Endothelial cell of umbilical vein (primary cell): ENCODE results near the gene PFKL. TPM values are rescaled to one million over a fixed set of nuclear protein-coding genes. Genes with fewer than 3 reads are reported as not detected.

ENCODE experiments used
- BruUV-seq: library from RNA; stranded (reverse); fragments of 400-500 nt; replicated peaks from 2 replicates; lab custom pipeline; 2021; lab: Mats Ljungman, UMichigan
- CTCF ChIA-PET: fragments of 300-600, 350-600 bp; sonication (Branson Sonifier 250); formaldehyde crosslinking; loops from one replicate; lab custom pipeline; 2021; ENCODE audit warnings: antibody characterized with exemption, inconsistent platforms; lab: Charles Lee
- POLR2A ChIA-PET: fragments of 300-600, 350-600 bp; sonication (Branson Sonifier 250); formaldehyde crosslinking; loops from one replicate; lab custom pipeline; 2021; ENCODE audit warnings: antibody characterized with exemption, inconsistent platforms; lab: Charles Lee
- DNase-seq: peaks from one replicate; pipeline ENCODE4 v3.0.0-alpha.2; 2011; ENCODE audit warnings: low read depth, low spot score
- FAIRE-seq: peaks from 2 replicates; lab custom pipeline; 2011; peaks lifted over from hg19 to GRCh38; lab: Jason Lieb, UNC
- H2AFZ ChIP-seq: 2 replicates; pipeline ENCODE4 v1.6.0; 2012; ENCODE audit warnings: low read depth, low read length, control low read depth, inconsistent platforms
- H3K27ac ChIP-seq: 2 replicates; pipeline ENCODE4 v1.5.1; 2011; ENCODE audit warnings: low read depth, mild to moderate bottlenecking, control low read depth, low read length, moderate library complexity; ENCODE audit not compliant: insufficient read depth
- H3K27me3 ChIP-seq, 2 experiments: 2 replicates each; pipeline versions ENCODE4 v1.6.0 to v1.6.1; 2011; ENCODE audit warnings: low read length in 2 of 2, mixed read lengths in 1 of 2; ENCODE audit not compliant: control insufficient read depth in 2 of 2, insufficient read depth in 2 of 2
- H3K36me3 ChIP-seq, 2 experiments: 2 replicates in 1 of 2; 3 replicates in 1 of 2; pipeline ENCODE4 v1.5.1; 2011; ENCODE audit warnings: low read length in 2 of 2, mild to moderate bottlenecking in 1 of 2, moderate library complexity in 1 of 2; ENCODE audit not compliant: control insufficient read depth in 2 of 2, insufficient read depth in 2 of 2; ENCODE audit errors: extremely low read depth in 1 of 2
- H3K4me1 ChIP-seq: 3 replicates; pipeline ENCODE4 v1.5.1; 2011; ENCODE audit warnings: mild to moderate bottlenecking, low read length; ENCODE audit not compliant: control insufficient read depth, insufficient read depth; ENCODE audit errors: extremely low read depth
- H3K4me2 ChIP-seq: 2 replicates; pipeline ENCODE4 v1.6.1; 2011; ENCODE audit warnings: low read length, control low read depth, mixed read lengths; ENCODE audit not compliant: insufficient read depth
- H3K4me3 ChIP-seq, 3 experiments: fragments of 200-600 bp in 1 of 3; sonication (generic), shearing (Covaris generic) in 1 of 3; replicated peaks in 1 of 3; 2 replicates each; pipeline ENCODE4 v1.5.1; 2011 to 2016; ENCODE audit warnings: control low read depth in 3 of 3, low read length in 3 of 3, mild to moderate bottlenecking in 2 of 3, inconsistent platforms in 1 of 3, low read depth in 1 of 3, moderate library complexity in 1 of 3; ENCODE audit not compliant: insufficient read depth in 1 of 3
- H3K79me2 ChIP-seq: 2 replicates; pipeline ENCODE4 v1.6.0; 2012; ENCODE audit warnings: low read length, inconsistent platforms; ENCODE audit not compliant: control insufficient read depth, insufficient read depth
- H3K9ac ChIP-seq: replicated peaks from 2 replicates; pipeline ENCODE3; 2011; ENCODE audit warnings: low read length, control low read depth; ENCODE audit not compliant: insufficient read depth; ENCODE audit errors: extremely low read depth
- H3K9me1 ChIP-seq: replicated peaks from 3 replicates; pipeline ENCODE4 v1.6.0; 2011; ENCODE audit warnings: mild to moderate bottlenecking, low read length; ENCODE audit not compliant: control insufficient read depth, insufficient read depth; ENCODE audit errors: extremely low read depth
- H3K9me3 ChIP-seq: replicated peaks from 2 replicates; pipeline ENCODE4 v1.5.1; 2012; ENCODE audit warnings: low read length, inconsistent platforms; ENCODE audit not compliant: control insufficient read depth, insufficient read depth
- H4K20me1 ChIP-seq: replicated peaks from 2 replicates; pipeline ENCODE3; 2011; ENCODE audit warnings: mild to moderate bottlenecking, low read length; ENCODE audit not compliant: control insufficient read depth, insufficient read depth; ENCODE audit errors: extremely low read depth
- EZH2 ChIP-seq: IDR thresholded peaks from 2 replicates; pipeline ENCODE4 v1.6.1; 2012; ENCODE audit warnings: borderline replicate concordance, low read depth, mild to moderate bottlenecking, moderate library complexity, low read length, inconsistent platforms; ENCODE audit not compliant: severe bottlenecking
- FOS ChIP-seq: IDR thresholded peaks from 2 replicates; pipeline ENCODE4 v1.6.1; 2011; ENCODE audit warnings: mild to moderate bottlenecking, low read length, moderate library complexity, borderline replicate concordance; ENCODE audit not compliant: insufficient read depth
- GATA2 ChIP-seq: IDR thresholded peaks from 2 replicates; pipeline ENCODE4 v1.7.0; 2011; ENCODE audit warnings: low read depth, mild to moderate bottlenecking, moderate library complexity, mixed read lengths, low read length; ENCODE audit not compliant: insufficient read length, insufficient read depth
- JUN ChIP-seq: IDR thresholded peaks from 2 replicates; pipeline ENCODE4 v1.6.1; 2011; ENCODE audit warnings: borderline replicate concordance, low read depth; ENCODE audit not compliant: insufficient read length, insufficient read depth
- MYC ChIP-seq: IDR thresholded peaks from one replicate; pipeline ENCODE4 v1.6.1; 2011; ENCODE audit warnings: mild to moderate bottlenecking, low read depth, low read length
- POLR2A ChIP-seq: IDR thresholded peaks from 2 replicates; pipeline ENCODE4 v1.6.1; 2012; ENCODE audit warnings: low read depth, mild to moderate bottlenecking, control low read depth, low read length
- POLR2AphosphoS5 ChIP-seq: IDR thresholded peaks from 2 replicates; pipeline ENCODE4 v1.6.1; 2012; ENCODE audit warnings: low read depth, mild to moderate bottlenecking, control low read depth, low read length, moderate library complexity; ENCODE audit not compliant: insufficient read depth
- dilution Hi-C: fragments of 300-500 bp; cut with MboI; formaldehyde crosslinking; loops from one replicate; pipeline ENCODE4 v1.15.0; 2019; ENCODE audit warnings: low sequenced_read_pairs; ENCODE audit not compliant: extremely low pct_ligation_motif_present
- intact Hi-C: fragments of 100-400 bp; cut with micrococcal nuclease; formaldehyde crosslinking; loops from one replicate; pipeline ENCODE4 v1.10.0; 2022
- polyA plus RNA-seq, 4 experiments: library from polyadenylated mRNA; depleted of rRNA in 3 of 4; stranded (reverse) in 3 of 4; unstranded in 1 of 4; fragments of >200 nt; gene quantifications; 2 replicates each; pipeline versions ENCODE4 v1.2.1 to v1.2.3, GENCODE V29; 2011 to 2012; ENCODE audit warnings: missing spikeins in 1 of 4
- total RNA-seq: library from RNA; stranded (reverse); gene quantifications from 2 replicates; pipeline ENCODE4 v1.2.3, GENCODE V29; 2021
- TF ChIP-seq, protein P1 (sequence below): IDR thresholded peaks from 2 replicates; pipeline ENCODE4 v1.6.1; 2011; ENCODE audit not compliant: insufficient read depth, insufficient read length
- TF ChIP-seq, protein P2 (sequence below), 2 donors: IDR thresholded peaks; 1 replicate in 1 of 2; 2 replicates in 1 of 2; pipeline ENCODE4 v1.5.1; 2011; ENCODE audit warnings: low read length in 2 of 2, mild to moderate bottlenecking in 2 of 2, moderate library complexity in 2 of 2, control low read depth in 1 of 2, inconsistent platforms in 1 of 2, low read depth in 1 of 2; ENCODE audit not compliant: insufficient read depth in 1 of 2; ENCODE audit errors: extremely low read depth in 1 of 2

The PFKL gene
- total and polyA plus RNA-seq, 2 donors (not counting 3 experiments of a cell fraction or from before 2014, with no cell fraction given), result 137 to 154 TPM

- Histone ChIP-seq H3K9me3 (no peaks in the 10 kb centered on the region), H3K9ac (no peak overlapping the region), H3K4me2 (no peak overlapping the region), H3K79me2 (no peaks in the 10 kb centered on the region), H3K4me1 (no peaks in the 10 kb centered on the region), H3K36me3 (no peaks in the 10 kb centered on the region), H3K27me3 (peaks cover 0 to 4% of the 10 kb centered on the region in 2 experiments), H4K20me1 (no peaks in the 10 kb centered on the region), H2AFZ (no peak overlapping the region), H3K9me1 (no peaks in the 10 kb centered on the region), H3K27ac (no peak overlapping the region), H3K4me3 (no peak overlapping the region)
- dilution Hi-C loops, result no loop called here
- DNase-seq, result no peak
- FAIRE-seq, result no peak
- ChIA-PET CTCF (no interaction called here), POLR2A (no interaction called here)
- intact Hi-C loops, result no loop called here
- no TSS peak for BruUV-seq
- TF ChIP-seq POLR2AphosphoS5, result no peak
- TF ChIP-seq JUN, result no peak
- TF ChIP-seq POLR2A, result no peak
- TF ChIP-seq GATA2, result no peak
- no peak for TF ChIP-seq EZH2
- TF ChIP-seq, protein P1, sequence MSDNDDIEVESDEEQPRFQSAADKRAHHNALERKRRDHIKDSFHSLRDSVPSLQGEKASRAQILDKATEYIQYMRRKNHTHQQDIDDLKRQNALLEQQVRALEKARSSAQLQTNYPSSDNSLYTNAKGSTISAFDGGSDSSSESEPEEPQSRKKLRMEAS, result no peak
- no peak for TF ChIP-seq FOS
- TF ChIP-seq MYC, result no peak
- TF ChIP-seq, protein P2, sequence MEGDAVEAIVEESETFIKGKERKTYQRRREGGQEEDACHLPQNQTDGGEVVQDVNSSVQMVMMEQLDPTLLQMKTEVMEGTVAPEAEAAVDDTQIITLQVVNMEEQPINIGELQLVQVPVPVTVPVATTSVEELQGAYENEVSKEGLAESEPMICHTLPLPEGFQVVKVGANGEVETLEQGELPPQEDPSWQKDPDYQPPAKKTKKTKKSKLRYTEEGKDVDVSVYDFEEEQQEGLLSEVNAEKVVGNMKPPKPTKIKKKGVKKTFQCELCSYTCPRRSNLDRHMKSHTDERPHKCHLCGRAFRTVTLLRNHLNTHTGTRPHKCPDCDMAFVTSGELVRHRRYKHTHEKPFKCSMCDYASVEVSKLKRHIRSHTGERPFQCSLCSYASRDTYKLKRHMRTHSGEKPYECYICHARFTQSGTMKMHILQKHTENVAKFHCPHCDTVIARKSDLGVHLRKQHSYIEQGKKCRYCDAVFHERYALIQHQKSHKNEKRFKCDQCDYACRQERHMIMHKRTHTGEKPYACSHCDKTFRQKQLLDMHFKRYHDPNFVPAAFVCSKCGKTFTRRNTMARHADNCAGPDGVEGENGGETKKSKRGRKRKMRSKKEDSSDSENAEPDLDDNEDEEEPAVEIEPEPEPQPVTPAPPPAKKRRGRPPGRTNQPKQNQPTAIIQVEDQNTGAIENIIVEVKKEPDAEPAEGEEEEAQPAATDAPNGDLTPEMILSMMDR (IDR thresholded peaks at IDR 0.05; ENCODE audit: extremely low read depth in 1 of 2, insufficient read depth in 1 of 2, low read depth in 1 of 2, low read length in 2 of 2), result no peak
Measured at GRCh38 chr21:44359396-44359795, 59.5 kb downstream of the PFKL start.
